Caki2 (cell line): ENCODE results near the gene CRIM1. TPM values are rescaled to one million over a fixed set of nuclear protein-coding genes. Genes with fewer than 3 reads are reported as not detected.

Experiments
- DNase-seq: peaks from one replicate; pipeline ENCODE4 v3.0.0-alpha.2; 2015; ENCODE audit warnings: low read depth
- in situ Hi-C: cut with HindIII; loops from 2 replicates; pipeline ENCODE4 v1.10.0; 2016; ENCODE audit warnings: low sequenced_read_pairs, low pct_unique_long_range_greater_than_20kb, mixed read lengths
- total RNA-seq: library from RNA; depleted of rRNA; stranded (reverse); fragments of >200 nt; shearing (Covaris generic); gene quantifications from 2 replicates; pipeline ENCODE4 v1.2.3, GENCODE V29; 2014; ENCODE audit warnings: low replicate concordance

Gene CRIM1
- total RNA-seq, 1 experiment from 2014 or later: 72.8 TPM

DNA sequence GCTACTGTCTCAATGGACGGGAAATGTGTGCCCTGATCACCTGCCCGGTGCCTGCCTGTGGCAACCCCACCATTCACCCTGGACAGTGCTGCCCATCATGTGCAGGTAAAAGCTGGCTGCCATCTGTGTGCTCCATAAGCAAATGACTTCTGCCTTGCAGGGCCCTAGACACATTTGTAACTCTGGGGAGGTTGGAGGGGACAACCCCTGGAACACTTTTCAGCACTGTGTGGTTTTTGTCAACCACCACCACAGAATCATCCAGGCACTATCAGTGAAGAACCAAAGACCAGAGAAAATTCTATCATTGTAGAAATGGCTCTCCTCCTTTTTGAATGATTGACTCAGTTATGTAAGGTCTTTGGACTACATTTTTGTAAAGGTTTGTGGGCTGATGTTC, 158.1 kb downstream of the CRIM1 start:
- no peak for DNase-seq
- in situ Hi-C loops: no loop called here

DNA sequence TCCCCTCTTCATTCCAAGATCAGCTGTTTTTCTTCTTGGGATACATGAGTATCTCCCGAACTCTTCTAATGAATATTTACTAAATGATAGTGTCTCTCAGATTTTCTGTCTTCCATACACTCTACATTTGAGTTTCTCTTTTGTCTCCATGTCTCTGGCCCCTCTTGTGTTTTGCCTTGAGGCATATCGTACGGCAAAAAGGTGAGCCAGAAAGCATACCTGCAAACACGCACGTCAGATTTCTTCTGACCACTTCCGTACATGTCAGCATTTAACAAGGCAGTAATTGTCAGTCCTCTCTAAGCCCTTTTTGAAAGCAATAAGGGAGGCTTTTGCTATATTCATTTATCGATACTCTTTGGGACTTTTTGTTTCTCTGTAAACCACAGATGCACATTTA, 160.0 kb downstream of the CRIM1 start:
- no peak for DNase-seq
- in situ Hi-C loops: no loop called here

DNA sequence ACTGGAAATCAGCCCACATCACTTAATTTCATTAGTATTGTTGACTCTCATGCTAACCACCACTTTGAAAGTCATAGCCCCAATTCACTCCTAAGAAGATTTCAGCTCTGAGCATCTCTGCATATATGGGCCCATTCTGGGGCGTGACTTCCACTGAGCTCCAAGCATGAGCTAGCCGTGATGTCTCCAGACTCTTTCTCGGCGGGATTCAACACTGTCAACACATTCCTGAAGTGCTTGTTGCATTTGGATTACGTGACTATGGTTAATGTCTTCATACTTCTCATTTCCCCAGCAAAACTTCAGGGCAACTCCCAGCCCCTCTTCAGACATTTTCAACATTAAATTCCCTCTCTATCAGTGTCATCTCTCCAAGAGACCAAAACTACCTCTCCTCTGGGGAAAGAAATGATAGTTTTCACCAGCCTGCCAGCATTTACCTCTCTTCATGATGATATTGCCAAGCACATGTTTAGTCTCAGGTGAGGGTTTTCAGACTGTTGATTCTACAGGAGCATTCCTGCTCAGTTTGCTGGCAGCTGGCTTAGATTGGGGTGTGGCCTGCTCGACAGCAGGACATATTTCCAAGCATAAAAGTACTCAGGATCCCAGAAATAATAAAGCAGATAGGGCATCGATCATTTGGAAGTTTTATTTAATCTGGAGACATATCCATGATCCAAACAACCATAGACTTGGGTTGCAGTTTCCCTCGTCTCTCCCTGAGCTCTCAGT, 160.7 kb downstream of the CRIM1 start:
- DNase-seq: no peak
- in situ Hi-C loops: no loop called here

DNA sequence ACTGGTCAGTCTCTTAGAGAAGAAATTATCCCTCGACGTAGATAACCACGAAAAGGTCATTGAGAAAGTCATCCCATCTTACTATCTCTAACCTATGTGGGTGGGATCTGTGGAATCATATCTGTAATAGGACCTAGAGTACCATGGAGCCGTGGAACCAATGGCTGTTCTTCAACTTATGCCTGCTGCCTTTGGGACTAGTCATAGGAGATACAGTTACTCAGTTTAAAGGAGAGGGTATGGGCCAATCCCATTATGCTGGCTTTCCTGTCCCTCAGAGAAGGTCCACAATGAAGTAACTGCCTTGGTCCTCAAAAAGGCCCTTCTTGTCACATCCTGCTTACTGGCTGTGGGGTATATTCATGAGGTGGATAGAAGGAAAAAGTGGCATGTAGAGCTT, 164.9 kb downstream of the CRIM1 start:
- no peak for DNase-seq
- in situ Hi-C loops: no loop called here

DNA sequence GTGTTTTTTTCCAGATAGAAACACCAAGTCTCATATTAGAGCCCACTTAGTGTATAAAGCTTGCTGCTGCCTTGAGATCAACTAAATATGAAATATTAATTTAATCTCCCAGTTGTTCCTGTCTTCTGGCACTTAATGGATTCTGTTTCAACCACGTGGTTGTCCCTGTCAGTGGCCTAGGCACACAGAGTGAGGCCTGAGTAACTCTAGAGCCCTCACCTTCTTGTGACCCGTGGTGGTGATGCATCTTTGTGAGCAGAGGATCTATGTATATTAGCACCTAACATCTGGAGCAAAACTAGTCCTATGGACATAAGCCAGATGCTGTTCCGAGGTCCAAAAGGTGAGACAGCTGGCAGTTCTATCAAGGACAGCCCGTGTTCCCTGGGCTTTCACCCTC, 167.6 kb downstream of the CRIM1 start:
- no peak for DNase-seq
- in situ Hi-C loops: no loop called here

GRCh38 chr2:36525245-36525644, 169.7 kb downstream of the CRIM1 start:
- in situ Hi-C loops: no loop called here

GRCh38 chr2:36526226-36526625, 170.6 kb downstream of the CRIM1 start:
- DNase-seq: no peak

More at GRCh38 chr2:36525245-36525644, 169.7 kb downstream of the CRIM1 start:
- DNase-seq: no peak

GRCh38 chr2:36528274-36528673, 172.7 kb downstream of the CRIM1 start:
- in situ Hi-C loops: no loop called here
- DNase-seq: no peak

More at GRCh38 chr2:36526226-36526625, 170.6 kb downstream of the CRIM1 start:
- in situ Hi-C loops: no loop called here

GRCh38 chr2:36528766-36529392, 173.3 kb downstream of the CRIM1 start:
- no peak for DNase-seq
- in situ Hi-C loops: no loop called here

- DNase-seq: no peak
- in situ Hi-C loops: no loop called here
Measured at GRCh38 chr2:36530178-36530982, 174.8 kb downstream of the CRIM1 start.

DNA sequence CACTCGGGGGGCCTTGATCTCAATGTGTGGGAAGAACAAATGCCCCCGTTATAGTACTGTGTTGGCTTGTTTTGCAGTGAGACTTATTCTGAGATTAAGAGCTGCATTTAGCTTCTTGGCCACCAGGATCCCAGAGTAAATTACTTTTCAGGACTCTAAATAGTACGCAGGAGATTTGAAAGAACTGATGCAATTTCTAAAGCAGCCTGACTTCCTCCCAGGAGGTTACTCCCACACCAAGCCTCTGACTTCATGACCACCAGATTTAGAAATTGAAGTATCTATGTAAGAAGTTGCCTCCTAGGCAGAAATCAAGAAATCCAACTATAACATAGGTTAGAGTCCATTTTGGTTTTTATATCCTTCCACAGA, 175.4 kb downstream of the CRIM1 start:
- in situ Hi-C loops: no loop called here
- DNase-seq: no peak

DNA sequence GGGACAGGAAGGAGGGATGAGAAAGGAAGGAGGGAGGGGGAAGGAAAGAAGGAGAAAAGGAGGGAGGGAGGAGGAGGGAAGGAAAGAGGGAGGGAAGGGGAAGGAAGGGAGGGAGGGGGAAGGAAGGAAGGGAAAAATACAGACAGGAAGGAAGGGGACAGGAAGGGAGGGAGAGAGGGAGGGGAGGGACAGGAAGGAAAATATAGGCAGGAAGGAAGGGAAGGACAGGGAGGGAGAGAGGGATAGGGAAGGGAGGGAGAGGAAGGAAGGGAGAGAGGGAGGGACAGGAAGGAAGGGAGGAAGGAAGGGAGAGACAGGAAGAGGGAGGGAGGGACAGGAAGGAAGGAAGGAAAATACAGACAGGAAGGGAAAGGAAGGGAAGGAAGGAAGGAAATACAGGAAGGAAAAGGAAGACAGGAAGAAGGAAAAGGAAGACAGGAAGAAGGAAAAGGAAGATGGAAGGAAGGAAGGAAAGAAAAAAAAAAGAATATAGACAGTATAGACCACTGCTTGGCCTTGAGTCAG, 178.8 kb downstream of the CRIM1 start:
- DNase-seq: no peak
- in situ Hi-C loops: no loop called here

GRCh38 chr2:36535099-36535498, 179.5 kb downstream of the CRIM1 start:
- in situ Hi-C loops: no loop called here
- DNase-seq: no peak

DNA sequence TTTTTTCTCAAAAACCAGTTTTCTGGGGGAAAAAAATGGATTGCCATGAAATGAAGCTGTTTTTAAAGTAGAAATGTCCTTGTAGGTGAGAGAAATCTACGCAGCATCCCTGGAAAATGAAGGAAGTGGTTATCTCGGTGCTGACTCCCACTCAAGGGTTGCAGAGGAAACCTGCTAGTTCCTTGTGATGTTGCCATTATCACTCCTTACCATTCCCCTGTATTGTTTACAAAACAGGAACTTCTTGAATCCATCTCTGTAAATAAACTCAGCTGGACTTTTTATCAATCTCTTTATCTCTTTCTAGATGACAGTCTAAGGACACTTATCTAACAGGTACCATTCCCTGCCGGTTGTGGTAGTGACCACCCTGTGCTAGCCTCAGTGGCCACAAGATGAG, 181.2 kb downstream of the CRIM1 start:
- no peak for DNase-seq
- in situ Hi-C loops: no loop called here

- DNase-seq: no peak
- in situ Hi-C loops: no loop called here
Measured at GRCh38 chr2:36538335-36538734, 182.8 kb downstream of the CRIM1 start.

GRCh38 chr2:36539631-36540030, 184.1 kb downstream of the CRIM1 start:
- in situ Hi-C loops: no loop called here
- no peak for DNase-seq

DNA sequence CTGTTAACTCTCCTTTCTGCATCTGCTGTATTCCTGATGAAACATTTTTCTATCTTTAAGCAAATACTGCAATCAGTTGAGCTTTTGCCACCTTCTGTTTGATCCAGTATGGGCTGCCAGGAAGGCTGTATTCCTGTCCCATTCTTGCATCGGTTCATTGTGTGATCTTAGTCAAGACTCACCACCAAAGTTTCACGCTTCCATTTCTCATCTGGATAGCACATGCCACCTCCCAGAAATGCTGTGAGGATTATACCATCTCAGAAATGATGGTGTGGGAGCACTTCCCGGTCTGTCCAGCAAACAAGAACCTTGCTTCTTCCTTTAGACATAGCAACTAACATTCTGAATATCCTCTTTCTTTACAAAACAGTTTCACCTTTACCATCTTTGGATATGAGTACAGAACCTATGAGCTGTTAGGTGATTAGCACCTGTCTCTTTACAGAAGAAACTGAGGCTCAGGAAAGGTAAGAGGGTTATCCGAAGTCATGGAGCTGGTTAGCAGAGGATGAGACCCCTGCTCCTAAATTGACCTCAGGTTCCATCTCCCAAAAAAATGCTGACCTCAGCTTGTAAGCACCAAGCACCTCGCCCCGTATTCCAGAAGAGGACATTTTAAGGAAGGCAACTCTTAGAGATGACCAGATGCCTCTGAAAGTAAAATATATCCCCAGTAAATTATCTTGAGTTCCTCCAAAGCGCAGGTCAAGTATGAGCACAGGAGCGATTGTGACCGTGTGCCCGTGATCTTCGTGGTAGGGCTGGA, 185.6 kb downstream of the CRIM1 start:
- in situ Hi-C loops: no loop called here
- DNase-seq: no peak

GRCh38 chr2:36541891-36542595, 186.5 kb downstream of the CRIM1 start:
- in situ Hi-C loops: no loop called here

More at GRCh38 chr2:36541891-36542595, 186.5 kb downstream of the CRIM1 start:
- DNase-seq: no peak
